Measurements from ENCODE around the gene TMCC1. TPM values are rescaled to one million over a fixed set of nuclear protein-coding genes. Genes with fewer than 3 reads are reported as not detected.

Gene TMCC1
- total and polyA plus RNA-seq, 2 donors (not counting 1 experiment from before 2014, with no cell fraction given), result 8.5 to 32.2 TPM

GRCh38 chr3:129623447-129624118, 269.9 kb downstream of the TMCC1 start:
- POLR2A ChIA-PET, result no interaction called here
- Histone ChIP-seq H3K36me3 (replicated peaks in 1 of 2; ENCODE audit: control extremely low read depth in 1 of 2, control insufficient read depth in 1 of 2, extremely low read depth in 1 of 2, insufficient read depth in 2 of 2, low read length in 1 of 2) (no peaks in the 10 kb centered on the region), H3K27me3 (replicated peaks in 1 of 4; ENCODE audit: control extremely low read depth in 1 of 4, control insufficient read depth in 3 of 4, insufficient read depth in 4 of 4, low read length in 3 of 4) (peaks cover 0 to 13% (median 5%) of the 10 kb centered on the region in 4 experiments), H3K9ac (ENCODE audit: low read length) (no peak overlapping the region), H3K79me2 (ENCODE audit: control insufficient read depth, insufficient read depth, low read length) (no peaks in the 10 kb centered on the region), H3K9me3 (ENCODE audit: control extremely low read depth in 1 of 3, control insufficient read depth in 2 of 3, insufficient read depth in 1 of 3, low read length in 2 of 3) (peaks cover 0 to 4% (median 0%) of the 10 kb centered on the region in 3 donors), H3K4me3 (ENCODE audit: control extremely low read depth in 1 of 5, extremely low read depth in 1 of 5, insufficient read depth in 1 of 5, low read depth in 2 of 5, low read length in 4 of 5) (no peak overlapping the region), H3K4me1 (ENCODE audit: control insufficient read depth in 2 of 2, insufficient read depth in 2 of 2, low read length in 2 of 2) (peaks cover 9 to 32% of the 10 kb centered on the region in 2 donors), H4K20me1 (ENCODE audit: control insufficient read depth, insufficient read depth, low read length, poor library complexity, severe bottlenecking) (no peaks in the 10 kb centered on the region), H3K27ac (ENCODE audit: low read length in 2 of 2) (no peak overlapping the region), H3K4me2 (replicated peaks; ENCODE audit: low read depth, low read length, poor library complexity, severe bottlenecking) (no peak overlapping the region), H2AFZ (ENCODE audit: insufficient read depth, low read depth, low read length, poor library complexity, severe bottlenecking) (no peak overlapping the region)
- Mint-ChIP-seq H3K27me3 (peaks cover 3% of the 10 kb centered on the region), H3K4me1 (peaks cover 23% of the 10 kb centered on the region), H3K27ac (no peak overlapping the region), H3K4me3 (no peak overlapping the region), H3K9me3 (ENCODE audit: insufficient read depth) (no peaks in the 10 kb centered on the region)
- ATAC-seq (ENCODE audit: low read depth) (no peak), DNase-seq (no peak)
- CTCF ChIA-PET, result no interaction called here
- TF ChIP-seq CTCF (IDR thresholded peaks at IDR 0.05), result no peak
- no peak for TF ChIP-seq EZH2 (IDR thresholded peaks at IDR 0.05; ENCODE audit: borderline replicate concordance, insufficient read depth, low read depth, low read length, poor library complexity, severe bottlenecking)
- intact Hi-C loops (cut with micrococcal nuclease), result no loop called here
- WGBS (ENCODE audit: insufficient coverage), result 88% methylated on average over 8 of the region's 17 CpGs

GRCh38 chr3:129622933-129623332, 270.6 kb downstream of the TMCC1 start:
- WGBS (ENCODE audit: insufficient coverage), result 98% methylated on average over 6 of the region's 10 CpGs
- intact Hi-C loops (cut with micrococcal nuclease), result no loop called here
- Mint-ChIP-seq H3K27ac (no peak overlapping the region), H3K4me1 (peaks cover 22% of the 10 kb centered on the region), H3K4me3 (no peak overlapping the region), H3K9me3 (ENCODE audit: insufficient read depth) (no peaks in the 10 kb centered on the region), H3K27me3 (peaks cover 5% of the 10 kb centered on the region)
- H3K27me3 ChIP-seq (replicated peaks in 1 of 4; ENCODE audit: control extremely low read depth in 1 of 4, control insufficient read depth in 3 of 4, insufficient read depth in 4 of 4, low read length in 3 of 4), result peaks cover 0 to 15% (median 6%) of the 10 kb centered on the region in 4 experiments
- ATAC-seq (ENCODE audit: low read depth) (no peak), DNase-seq (no peak)
- H4K20me1 ChIP-seq (ENCODE audit: control insufficient read depth, insufficient read depth, low read length, poor library complexity, severe bottlenecking), result no peaks in the 10 kb centered on the region
- H3K4me2 ChIP-seq (replicated peaks; ENCODE audit: low read depth, low read length, poor library complexity, severe bottlenecking), result no peak overlapping the region
- POLR2A ChIA-PET, result no interaction called here
- H3K36me3 ChIP-seq (replicated peaks in 1 of 2; ENCODE audit: control extremely low read depth in 1 of 2, control insufficient read depth in 1 of 2, extremely low read depth in 1 of 2, insufficient read depth in 2 of 2, low read length in 1 of 2), result no peaks in the 10 kb centered on the region
- H3K4me1 ChIP-seq (ENCODE audit: control insufficient read depth in 2 of 2, insufficient read depth in 2 of 2, low read length in 2 of 2), result peaks cover 13 to 34% of the 10 kb centered on the region in 2 donors
- no peak for TF ChIP-seq EZH2 (IDR thresholded peaks at IDR 0.05; ENCODE audit: borderline replicate concordance, insufficient read depth, low read depth, low read length, poor library complexity, severe bottlenecking)
- no peak for TF ChIP-seq CTCF (IDR thresholded peaks at IDR 0.05)
- H3K79me2 ChIP-seq (ENCODE audit: control insufficient read depth, insufficient read depth, low read length), result no peaks in the 10 kb centered on the region
- H3K4me3 ChIP-seq (ENCODE audit: control extremely low read depth in 1 of 5, extremely low read depth in 1 of 5, insufficient read depth in 1 of 5, low read depth in 2 of 5, low read length in 4 of 5), result no peak overlapping the region
- H2AFZ ChIP-seq (ENCODE audit: insufficient read depth, low read depth, low read length, poor library complexity, severe bottlenecking), result no peak overlapping the region
- H3K27ac ChIP-seq (ENCODE audit: low read length in 2 of 2), result no peak overlapping the region
- H3K9me3 ChIP-seq (ENCODE audit: control extremely low read depth in 1 of 3, control insufficient read depth in 2 of 3, insufficient read depth in 1 of 3, low read length in 2 of 3), result peaks cover 0 to 4% (median 0%) of the 10 kb centered on the region in 3 donors
- no peak overlapping the region for H3K9ac ChIP-seq (ENCODE audit: low read length)
- CTCF ChIA-PET, result no interaction called here

All from B cell (primary cell).